Measurements from ENCODE around the gene MESP2.

DNA sequence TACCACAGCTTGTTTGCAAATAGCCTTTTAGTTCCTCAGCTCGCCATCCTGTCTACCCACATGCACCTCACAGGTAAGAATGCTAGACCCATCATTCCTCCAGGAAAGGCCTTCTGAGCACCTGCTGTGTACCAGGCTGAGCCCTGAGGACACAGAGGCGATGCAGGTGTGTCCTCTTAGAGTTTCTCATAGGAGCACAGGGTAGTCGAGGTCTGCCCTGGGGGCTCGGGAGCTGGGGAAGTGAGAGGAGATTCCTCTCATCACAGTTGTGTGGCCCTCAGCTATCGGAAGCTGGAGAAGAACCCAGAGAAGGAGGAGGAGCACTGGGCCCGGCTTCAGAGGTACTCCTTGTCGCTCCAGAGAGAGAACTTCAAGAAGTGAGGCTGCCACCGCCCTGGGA is 33.1 kb upstream of the MESP2 start:
- TF ChIP-seq, protein P1, sequence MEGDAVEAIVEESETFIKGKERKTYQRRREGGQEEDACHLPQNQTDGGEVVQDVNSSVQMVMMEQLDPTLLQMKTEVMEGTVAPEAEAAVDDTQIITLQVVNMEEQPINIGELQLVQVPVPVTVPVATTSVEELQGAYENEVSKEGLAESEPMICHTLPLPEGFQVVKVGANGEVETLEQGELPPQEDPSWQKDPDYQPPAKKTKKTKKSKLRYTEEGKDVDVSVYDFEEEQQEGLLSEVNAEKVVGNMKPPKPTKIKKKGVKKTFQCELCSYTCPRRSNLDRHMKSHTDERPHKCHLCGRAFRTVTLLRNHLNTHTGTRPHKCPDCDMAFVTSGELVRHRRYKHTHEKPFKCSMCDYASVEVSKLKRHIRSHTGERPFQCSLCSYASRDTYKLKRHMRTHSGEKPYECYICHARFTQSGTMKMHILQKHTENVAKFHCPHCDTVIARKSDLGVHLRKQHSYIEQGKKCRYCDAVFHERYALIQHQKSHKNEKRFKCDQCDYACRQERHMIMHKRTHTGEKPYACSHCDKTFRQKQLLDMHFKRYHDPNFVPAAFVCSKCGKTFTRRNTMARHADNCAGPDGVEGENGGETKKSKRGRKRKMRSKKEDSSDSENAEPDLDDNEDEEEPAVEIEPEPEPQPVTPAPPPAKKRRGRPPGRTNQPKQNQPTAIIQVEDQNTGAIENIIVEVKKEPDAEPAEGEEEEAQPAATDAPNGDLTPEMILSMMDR (IDR thresholded peaks at IDR 0.05; ENCODE audit: low read depth, low read length, poor library complexity, severe bottlenecking), result no peak
- no peak for TF ChIP-seq EZH2phosphoT487 (IDR thresholded peaks at IDR 0.05; ENCODE audit: borderline replicate concordance, low read length)

Measured in DOHH2 (cell line).